Muscle layer of colon (tissue), 2 donors: Measurements from ENCODE around the gene KHDC1.
"Not testable (repeated sequence)": the region's sequence is repeated elsewhere in the genome, so short reads cannot be mapped to it uniquely, and the experiment has no call there.

Source experiments
- H3K27ac ChIP-seq: one replicate; pipeline ENCODE4 v1.7.0; 2013; ENCODE audit warnings: low read depth, mild to moderate bottlenecking, low read length, moderate library complexity
- H3K27me3 ChIP-seq, 2 donors: one replicate each; pipeline ENCODE4 v1.7.0; 2013; ENCODE audit warnings: low read length in 2 of 2, mild to moderate bottlenecking in 2 of 2; ENCODE audit not compliant: insufficient read depth in 2 of 2, control insufficient read depth in 1 of 2
- H3K36me3 ChIP-seq: one replicate; pipeline ENCODE4 v1.7.0; 2013; ENCODE audit warnings: mild to moderate bottlenecking, low read length; ENCODE audit not compliant: insufficient read depth
- H3K4me1 ChIP-seq: one replicate; pipeline ENCODE4 v1.7.0; 2013; ENCODE audit warnings: mild to moderate bottlenecking, low read length; ENCODE audit not compliant: insufficient read depth
- H3K4me3 ChIP-seq, 2 donors: one replicate each; pipeline ENCODE4 v1.7.0; 2013; ENCODE audit warnings: low read length in 2 of 2, low read depth in 1 of 2, mild to moderate bottlenecking in 1 of 2, moderate library complexity in 1 of 2
- H3K9ac ChIP-seq: one replicate; pipeline ENCODE4 v1.7.0; 2013; ENCODE audit warnings: low read length
- H3K9me3 ChIP-seq: one replicate; pipeline ENCODE4 v1.7.0; 2013; ENCODE audit warnings: mild to moderate bottlenecking, low read length
- donor health status: abdominal sarcoma.
- donor health status: Adenocarcinoma of cecum.

Gene KHDC1

DNA sequence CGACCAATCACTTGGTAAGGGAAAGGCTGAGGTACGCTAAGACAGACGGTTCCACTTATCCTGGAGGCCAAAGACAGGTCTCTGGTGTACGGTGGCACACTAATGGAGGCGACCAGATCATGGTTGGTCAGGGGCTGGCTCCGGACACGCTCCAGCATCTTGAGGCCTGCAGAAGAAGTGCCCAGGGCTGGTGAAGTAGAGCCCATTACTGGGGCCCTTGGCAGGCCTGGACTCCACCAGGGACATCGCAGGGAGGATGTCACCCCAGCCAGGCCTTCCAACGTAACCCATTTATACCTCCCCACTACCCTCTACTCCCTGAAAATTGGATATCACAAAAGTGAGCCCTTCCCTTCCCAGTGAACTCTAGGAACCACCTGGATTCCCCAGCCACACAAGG is 53.9 kb downstream of the KHDC1 start:
- Histone ChIP-seq H3K27me3 (no peaks in the 10 kb centered on the region), H3K9ac (no peak overlapping the region), H3K4me3 (no peak overlapping the region), H3K27ac (no peak overlapping the region), H3K36me3 (no peaks in the 10 kb centered on the region), H3K9me3 (no peaks in the 10 kb centered on the region), H3K4me1 (no peaks in the 10 kb centered on the region)

DNA sequence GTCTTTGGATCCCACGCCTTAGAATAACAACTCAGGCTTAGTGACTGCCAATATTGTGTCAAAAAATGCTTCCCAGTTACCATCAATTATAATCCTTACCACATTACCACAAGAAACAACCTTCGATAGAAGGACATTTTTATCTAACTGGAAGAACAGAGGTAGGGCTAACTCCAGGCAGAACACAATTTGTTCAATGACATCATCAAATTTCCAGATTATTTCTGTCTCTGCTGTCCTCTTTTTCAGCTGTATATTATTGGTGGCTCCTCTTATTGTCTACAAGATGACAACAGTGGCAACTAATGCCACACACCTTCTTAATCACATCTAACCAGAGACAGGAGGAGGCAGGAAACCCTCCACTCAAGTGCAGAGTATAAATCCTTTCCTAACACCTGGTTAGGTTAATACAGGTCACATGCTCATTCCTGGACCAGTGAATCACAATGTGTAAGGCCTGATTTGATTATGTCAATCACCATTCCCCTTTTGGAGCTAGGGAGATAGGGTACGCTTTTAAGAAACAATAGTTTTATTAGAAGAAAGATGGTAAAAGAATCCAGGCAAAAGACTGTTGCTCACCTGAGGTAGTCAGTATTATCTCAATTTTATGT is 55.7 kb downstream of the KHDC1 start:
- no peak overlapping the region for H3K9ac ChIP-seq
- no peak overlapping the region for H3K4me3 ChIP-seq
- H3K36me3 ChIP-seq, result no peaks in the 10 kb centered on the region
- no peak overlapping the region for H3K27ac ChIP-seq
- H3K4me1 ChIP-seq, result no peaks in the 10 kb centered on the region
- no peaks in the 10 kb centered on the region for H3K9me3 ChIP-seq
- H3K27me3 ChIP-seq, result no peaks in the 10 kb centered on the region

DNA sequence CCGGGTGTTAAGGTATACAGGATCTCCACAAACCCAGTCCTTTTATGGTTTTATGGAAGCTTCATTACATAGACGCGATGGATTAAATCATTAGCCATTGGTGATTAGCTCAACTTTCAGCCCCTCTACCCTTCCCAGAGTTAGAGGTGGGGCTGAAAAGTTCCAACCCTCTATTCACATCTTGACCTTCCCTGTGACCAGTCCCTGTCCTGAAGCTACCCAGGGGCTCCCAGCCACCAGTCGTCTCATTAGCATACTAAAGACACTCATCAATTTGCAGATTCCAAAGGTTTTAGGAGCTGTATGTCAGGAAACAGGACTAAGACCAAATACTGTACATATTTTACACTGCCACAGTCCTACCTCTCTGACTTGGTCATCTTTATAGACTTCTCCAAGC is 58.7 kb downstream of the KHDC1 start:
- no peak overlapping the region for H3K9ac ChIP-seq
- H3K36me3 ChIP-seq, result no peaks in the 10 kb centered on the region
- H3K27me3 ChIP-seq, result no peaks in the 10 kb centered on the region
- H3K9me3 ChIP-seq, result no peaks in the 10 kb centered on the region
- H3K4me1 ChIP-seq, result no peaks in the 10 kb centered on the region
- H3K4me3 ChIP-seq, result no peak overlapping the region
- H3K27ac ChIP-seq, result no peak overlapping the region

DNA sequence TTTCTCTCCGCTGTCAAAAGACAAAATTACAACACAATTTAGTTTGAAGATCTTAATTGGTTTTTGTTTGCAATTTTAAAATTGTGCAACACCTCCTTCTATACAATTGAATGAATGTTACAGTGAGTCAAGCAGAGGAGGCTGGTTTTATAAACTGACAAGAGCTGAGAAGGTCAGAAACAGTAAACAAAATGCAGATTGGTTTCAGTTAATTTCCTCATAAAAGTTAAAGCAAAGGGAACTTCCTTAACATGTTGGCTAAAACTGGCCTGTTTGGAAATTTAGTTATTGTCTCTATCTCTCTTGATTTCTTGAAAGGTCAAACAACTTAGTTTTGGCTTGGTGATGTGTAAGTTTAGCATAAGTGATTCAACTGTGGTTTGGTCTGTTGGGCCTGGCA is 59.9 kb downstream of the KHDC1 start:
- Histone ChIP-seq H3K9ac (no peak overlapping the region), H3K4me1 (no peaks in the 10 kb centered on the region), H3K27me3 (no peaks in the 10 kb centered on the region), H3K4me3 (no peak overlapping the region), H3K9me3 (no peaks in the 10 kb centered on the region), H3K36me3 (no peaks in the 10 kb centered on the region), H3K27ac (no peak overlapping the region)

DNA sequence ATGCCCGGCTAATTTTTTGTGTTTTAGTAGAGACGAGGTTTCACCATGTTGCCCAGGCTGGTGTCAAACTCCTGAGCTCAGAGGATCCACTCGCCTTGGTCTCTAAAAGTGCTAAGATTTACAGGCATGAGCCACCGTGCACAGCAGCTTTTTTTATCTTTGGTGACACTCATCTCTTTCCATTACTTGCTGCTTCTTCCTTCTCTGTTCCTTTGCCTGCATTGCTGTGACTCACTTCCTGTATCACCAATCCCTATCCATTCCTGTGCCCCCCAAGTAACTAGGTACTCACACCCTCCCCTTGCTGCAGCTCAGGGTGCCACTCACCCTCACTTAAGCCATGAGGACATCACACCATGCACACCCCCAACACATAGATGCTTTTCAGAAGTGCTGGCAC is 62.3 kb downstream of the KHDC1 start:
- Histone ChIP-seq H3K36me3 (no peaks in the 10 kb centered on the region), H3K27me3 (no peaks in the 10 kb centered on the region), H3K4me1 (no peaks in the 10 kb centered on the region), H3K27ac (no peak overlapping the region), H3K9ac (no peak overlapping the region), H3K9me3 (no peaks in the 10 kb centered on the region), H3K4me3 (no peak overlapping the region)

DNA sequence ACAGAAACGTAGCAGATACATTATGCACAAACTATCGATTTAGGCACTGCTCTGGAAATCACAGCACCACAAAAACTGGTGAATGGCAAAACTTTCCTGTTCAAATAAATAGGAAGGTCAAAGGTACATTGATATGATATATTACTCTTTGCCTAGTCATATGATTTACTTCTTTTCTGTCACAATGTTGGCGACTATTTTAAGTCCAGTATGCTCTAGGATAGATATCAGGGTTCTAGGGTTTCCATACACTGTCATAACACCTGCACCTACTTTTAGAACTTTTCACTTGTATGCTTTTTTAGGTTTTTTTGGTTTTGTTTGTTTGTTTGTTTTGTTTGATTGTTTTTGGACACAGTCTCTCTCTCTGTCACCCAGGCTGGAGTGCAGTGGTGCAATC is 62.7 kb downstream of the KHDC1 start:
- Histone ChIP-seq H3K9me3 (no peaks in the 10 kb centered on the region), H3K9ac (no peak overlapping the region), H3K4me3 (no peak overlapping the region), H3K27ac (no peak overlapping the region), H3K4me1 (no peaks in the 10 kb centered on the region), H3K27me3 (no peaks in the 10 kb centered on the region), H3K36me3 (no peaks in the 10 kb centered on the region)

DNA sequence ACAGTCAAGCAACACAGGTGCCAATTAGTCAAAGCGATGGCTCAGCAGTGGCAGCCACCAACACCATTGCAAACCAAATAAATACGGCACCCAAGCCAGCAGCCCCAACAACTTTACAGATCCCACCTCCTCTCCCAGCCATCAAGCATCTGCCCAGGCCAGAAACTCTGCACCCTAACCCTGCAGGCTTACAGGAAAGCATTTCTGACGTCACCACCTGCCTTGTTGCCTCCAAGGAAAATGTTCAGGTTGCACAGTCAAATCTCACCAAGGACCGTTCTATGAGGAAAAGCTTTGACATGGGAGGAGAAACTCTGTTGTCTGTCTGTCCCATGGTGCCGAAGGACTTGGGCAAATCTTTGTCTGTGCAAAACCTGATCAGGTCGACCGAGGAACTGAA is 68.3 kb downstream of the KHDC1 start:
- no peak overlapping the region for H3K9ac ChIP-seq
- no peaks in the 10 kb centered on the region for H3K36me3 ChIP-seq
- no peak overlapping the region for H3K27ac ChIP-seq

DNA sequence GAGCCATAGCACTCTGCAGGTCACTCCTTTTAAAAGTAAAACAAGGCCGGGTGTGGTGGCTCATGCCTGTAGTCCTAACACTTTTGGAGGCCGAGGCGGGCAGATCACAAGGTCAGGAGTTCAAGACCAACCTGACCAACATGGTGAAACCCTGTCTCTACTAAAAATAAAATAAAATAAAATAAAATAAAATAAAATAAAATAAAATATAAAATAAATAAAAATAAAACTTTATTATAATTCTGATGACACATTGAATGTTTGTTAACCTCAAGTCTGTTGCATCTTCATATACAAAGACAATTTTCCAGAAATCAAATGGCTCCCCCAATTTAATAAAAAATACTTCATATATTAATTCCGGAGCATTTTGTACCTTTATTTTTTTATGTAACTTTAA is 69.7 kb downstream of the KHDC1 start:
- not testable (repeated sequence) for H3K4me1 ChIP-seq, H3K9me3 ChIP-seq

More for the DNA sequence above, 68.3 kb downstream of the KHDC1 start:
- Histone ChIP-seq H3K4me3 (no peak overlapping the region), H3K9me3 (no peaks in the 10 kb centered on the region), H3K4me1 (no peaks in the 10 kb centered on the region), H3K27me3 (no peaks in the 10 kb centered on the region)

More for the DNA sequence above, 69.7 kb downstream of the KHDC1 start:
- H3K27me3 ChIP-seq, H3K4me3 ChIP-seq, H3K9ac ChIP-seq, H3K36me3 ChIP-seq, H3K27ac ChIP-seq: not testable (repeated sequence)
